ENCODE results near the gene SLC23A1.
A peak's percentile ranks its signal among the peaks of the same experiment; 100 is the strongest.
"Not testable (repeated sequence)": the region's sequence is repeated elsewhere in the genome, so short reads cannot be mapped to it uniquely, and the experiment has no call there.

The SLC23A1 gene

DNA sequence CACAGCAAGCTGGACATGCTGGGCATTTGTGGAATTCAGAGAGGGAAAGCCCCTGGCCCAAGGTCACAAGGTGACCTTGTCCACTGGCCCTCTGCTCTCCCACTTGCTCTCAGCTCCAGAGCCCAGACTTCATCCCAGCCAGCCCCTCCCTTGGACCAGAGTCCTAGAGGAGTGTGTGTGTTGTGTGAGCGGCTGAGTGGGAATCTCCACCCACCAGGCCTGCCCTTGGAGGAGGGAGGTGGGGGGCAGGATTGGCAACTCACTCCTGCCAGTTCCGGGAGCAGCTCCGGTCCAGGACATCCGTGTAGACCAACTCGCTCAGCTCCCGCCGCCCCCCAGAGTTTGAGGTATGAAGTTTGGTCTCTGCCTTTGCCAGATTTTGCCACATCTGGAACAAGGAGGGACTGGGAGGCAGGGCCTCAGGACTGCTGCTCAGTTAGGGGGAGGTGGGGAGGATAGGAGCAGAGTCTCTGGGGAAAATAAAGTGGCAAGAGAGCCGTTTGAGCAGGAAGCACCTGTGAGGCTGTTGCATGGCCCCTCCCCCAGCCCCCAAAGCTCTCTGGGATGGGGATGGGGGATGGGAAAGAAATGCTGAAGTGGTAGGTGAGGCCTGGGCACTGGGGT, 5.2 kb upstream of the SLC23A1 start:
- ATAC-seq, result no peak

DNA sequence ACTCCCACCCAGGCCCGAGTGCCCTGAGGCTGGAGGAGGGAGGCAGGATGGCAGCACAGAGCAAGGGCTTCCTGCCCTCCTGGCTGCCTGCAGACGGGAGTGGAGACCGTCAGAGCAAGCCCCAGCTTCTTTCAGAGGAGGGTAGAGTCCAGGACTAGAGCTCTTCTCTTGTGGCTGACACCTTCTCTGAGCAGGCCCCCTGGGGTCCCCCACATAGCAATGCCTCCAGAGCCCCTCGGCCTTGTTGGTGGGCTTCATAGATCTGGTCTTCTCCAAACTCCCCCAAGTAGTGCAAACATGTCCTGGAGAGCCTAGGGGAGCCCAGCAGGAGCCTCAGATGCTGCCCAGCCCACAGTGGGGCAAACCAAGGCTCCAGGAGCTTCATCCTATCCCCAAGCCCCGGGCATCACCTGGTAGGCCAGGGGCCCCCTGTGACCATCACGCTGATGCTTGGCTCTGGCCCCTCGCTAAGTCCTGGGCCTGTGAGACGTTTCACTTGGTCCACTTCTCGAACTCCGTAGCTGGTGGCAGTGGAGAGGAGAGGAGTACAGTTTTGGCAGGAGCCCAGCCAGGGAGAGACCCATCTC, 4.6 kb upstream of the SLC23A1 start:
- H3K9me3 Mint-ChIP-seq, result no peaks in the 10 kb centered on the region
- no peak overlapping the region for H3K27ac Mint-ChIP-seq
- H3K27me3 Mint-ChIP-seq, result no peaks in the 10 kb centered on the region
- ATAC-seq (no peak), DNase-seq (no peak)
- peak overlapping the region; percentile 92 for H3K4me3 Mint-ChIP-seq
- peaks cover 67% of the 10 kb centered on the region for H3K4me1 Mint-ChIP-seq
- H3K36me3 Mint-ChIP-seq (ENCODE audit: low read depth), result peaks cover 2% of the 10 kb centered on the region

More for the DNA sequence above, 5.2 kb upstream of the SLC23A1 start:
- Mint-ChIP-seq H3K9me3 (no peaks in the 10 kb centered on the region), H3K27me3 (no peaks in the 10 kb centered on the region), H3K36me3 (ENCODE audit: low read depth) (peaks cover 2% of the 10 kb centered on the region), H3K4me1 (peaks cover 70% of the 10 kb centered on the region), H3K27ac (no peak overlapping the region), H3K4me3 (peak overlapping the region; percentile 92)
- no peak for DNase-seq

DNA sequence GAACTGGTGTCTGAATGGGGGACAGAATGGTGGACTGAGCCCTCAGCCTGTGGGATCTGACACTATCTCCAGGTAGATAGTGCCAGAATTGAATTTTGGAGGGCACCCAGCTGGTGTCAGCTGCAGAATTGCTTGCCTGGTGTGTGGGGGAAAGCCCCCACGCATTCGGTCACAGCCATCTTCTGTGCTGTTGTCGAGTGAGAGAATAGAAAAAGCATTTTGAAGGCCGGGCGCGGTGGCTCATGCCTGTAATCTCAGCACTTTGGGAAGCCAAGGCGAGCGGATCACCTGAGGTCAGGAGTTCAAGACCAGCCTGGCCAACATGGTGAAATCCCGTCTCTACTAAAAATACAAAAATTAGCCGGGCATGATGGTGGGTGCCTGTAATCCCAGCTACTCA, 3.9 kb upstream of the SLC23A1 start:
- Mint-ChIP-seq H3K4me1 (peaks cover 71% of the 10 kb centered on the region), H3K27ac (peak overlapping the region; percentile 31)
- ATAC-seq; H3K9me3 Mint-ChIP-seq; H3K4me3 Mint-ChIP-seq; H3K27me3 Mint-ChIP-seq; H3K36me3 Mint-ChIP-seq (ENCODE audit: low read depth); DNase-seq: not testable (repeated sequence)

DNA sequence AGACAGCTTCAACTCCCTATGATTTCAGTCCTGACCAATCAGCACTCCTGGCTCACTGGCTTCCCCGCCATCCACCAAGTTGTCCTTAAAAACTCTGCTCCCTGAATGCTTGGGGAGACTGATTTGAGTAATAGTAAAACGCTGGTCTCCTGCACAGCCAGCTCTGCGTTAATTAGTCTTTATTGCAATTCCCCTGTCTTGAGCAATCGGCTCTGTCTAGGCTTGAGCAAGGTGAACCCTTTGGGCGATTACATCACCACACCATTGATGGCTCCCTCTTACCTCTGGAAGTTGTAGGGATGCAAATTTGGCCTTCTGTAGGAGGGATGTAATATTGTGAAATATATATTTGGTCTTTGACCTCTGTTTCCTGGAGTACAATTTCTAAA, 2.9 kb upstream of the SLC23A1 start:
- ATAC-seq (no peak), DNase-seq (no peak)
- H3K27me3 Mint-ChIP-seq, result no peaks in the 10 kb centered on the region
- H3K27ac Mint-ChIP-seq, result peak overlapping the region; percentile 31
- no peak overlapping the region for H3K4me3 Mint-ChIP-seq
- peaks cover 62% of the 10 kb centered on the region for H3K4me1 Mint-ChIP-seq
- no peaks in the 10 kb centered on the region for H3K9me3 Mint-ChIP-seq
- peaks cover 2% of the 10 kb centered on the region for H3K36me3 Mint-ChIP-seq (ENCODE audit: low read depth)

DNA sequence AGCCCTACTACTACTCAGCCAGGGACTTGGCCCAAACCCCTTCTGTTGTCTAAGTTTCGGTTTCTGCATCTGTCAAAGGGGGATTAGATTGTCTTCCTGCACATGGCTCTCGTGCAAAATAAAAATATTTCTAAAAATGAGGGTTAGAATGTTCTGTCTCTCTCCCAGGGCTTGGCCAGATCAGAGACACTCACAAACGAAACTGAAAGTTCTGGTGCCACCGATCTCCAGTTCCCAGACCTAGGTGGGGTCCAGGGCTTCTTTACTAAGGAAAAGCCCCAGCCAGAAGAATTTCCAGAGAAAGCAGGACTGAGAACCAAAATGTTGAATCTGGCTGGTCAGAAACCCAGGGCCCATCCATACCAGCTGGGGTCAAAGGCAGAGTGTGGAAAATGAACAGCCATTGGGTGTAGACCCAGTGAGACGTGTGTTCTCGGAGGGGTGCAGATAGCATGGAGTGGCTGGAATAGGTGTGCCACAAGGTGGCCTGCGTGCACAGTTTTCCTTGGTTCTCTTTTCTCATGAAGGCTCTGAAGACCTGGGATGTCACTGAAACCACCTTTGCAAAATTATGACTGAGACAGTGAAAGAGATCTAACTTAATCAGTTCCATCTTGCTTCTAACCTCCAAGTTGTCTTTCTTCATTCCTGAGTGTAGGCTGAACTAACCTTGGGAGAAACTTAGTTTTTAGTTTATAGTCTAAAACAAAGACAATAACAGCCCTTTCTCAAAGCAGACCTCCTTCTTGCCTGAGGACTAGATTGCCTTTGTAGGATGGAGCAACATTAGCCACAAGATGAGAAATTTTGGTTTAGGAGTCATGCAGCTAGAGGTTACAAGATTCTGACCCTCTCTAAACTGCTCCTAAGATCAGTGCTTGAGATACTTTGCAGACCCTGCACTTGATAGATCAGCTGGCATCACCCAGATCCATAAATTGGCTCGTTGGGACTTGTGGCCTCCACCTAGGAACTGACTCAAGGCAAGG, 2.3 kb upstream of the SLC23A1 start:
- Mint-ChIP-seq H3K4me3 (peak overlapping the region; percentile 54), H3K36me3 (ENCODE audit: low read depth) (peaks cover 2% of the 10 kb centered on the region), H3K27me3 (no peaks in the 10 kb centered on the region), H3K9me3 (no peaks in the 10 kb centered on the region), H3K27ac (peak overlapping the region; percentile 78), H3K4me1 (peaks cover 55% of the 10 kb centered on the region)
- no peak for ATAC-seq
- no peak for DNase-seq

DNA sequence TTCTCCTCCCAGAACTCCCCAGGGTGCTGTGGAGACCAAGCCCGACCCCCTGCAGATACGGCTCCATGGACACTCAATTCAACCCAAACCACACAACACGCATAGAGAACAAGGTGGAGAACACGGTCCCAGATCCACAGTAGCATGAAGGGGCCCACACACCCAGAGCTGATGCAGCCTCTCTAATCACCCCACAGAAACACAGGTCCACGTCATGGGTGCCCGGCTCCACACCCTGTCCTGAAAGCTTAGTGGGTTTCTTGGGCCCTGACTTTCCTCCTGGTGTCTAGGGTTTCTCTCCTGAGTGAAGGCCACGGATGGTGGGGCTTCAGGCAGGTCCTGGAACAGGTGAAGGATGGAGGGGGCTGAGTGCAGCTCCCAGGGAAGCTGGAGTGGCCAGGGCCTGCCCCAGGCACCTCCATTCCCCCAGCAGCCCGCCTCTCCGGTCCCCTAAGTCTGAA, 1.5 kb upstream of the SLC23A1 start:
- no peak overlapping the region for H3K4me3 Mint-ChIP-seq
- H3K27ac Mint-ChIP-seq, result peak overlapping the region; percentile 78
- DNase-seq (no peak), ATAC-seq (no peak)
- H3K27me3 Mint-ChIP-seq, result no peaks in the 10 kb centered on the region
- H3K9me3 Mint-ChIP-seq, result no peaks in the 10 kb centered on the region
- peaks cover 2% of the 10 kb centered on the region for H3K36me3 Mint-ChIP-seq (ENCODE audit: low read depth)
- H3K4me1 Mint-ChIP-seq, result peaks cover 48% of the 10 kb centered on the region

DNA sequence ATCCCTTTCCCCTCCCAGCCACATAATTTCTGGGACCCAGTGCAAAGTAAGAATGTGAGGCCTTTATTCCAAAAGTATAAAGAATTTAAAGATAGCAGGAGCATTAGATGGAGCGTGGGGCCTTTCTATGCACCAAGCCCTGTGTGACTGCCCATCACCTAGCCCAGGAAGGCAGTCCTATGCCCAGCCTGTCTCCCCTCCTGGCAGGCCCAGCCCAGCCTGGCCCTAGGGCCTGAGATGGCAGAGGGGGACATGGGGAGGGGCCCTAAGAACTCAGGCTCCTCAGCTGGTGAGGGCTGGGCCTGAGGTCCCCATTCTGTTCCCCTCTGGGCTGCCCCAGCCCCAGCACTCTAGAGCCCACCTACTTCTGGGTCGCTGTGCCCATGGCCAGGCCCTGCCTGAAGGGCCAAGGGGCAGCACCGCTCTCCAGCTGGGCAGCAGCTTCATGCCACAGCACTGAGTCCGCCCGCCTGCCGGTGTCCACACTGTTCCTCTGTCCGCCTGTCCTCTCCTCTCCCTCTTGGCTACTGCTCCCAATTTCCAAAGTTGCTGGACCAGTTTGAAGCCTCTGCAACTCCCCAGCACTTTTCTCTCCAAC, 995 bp upstream of the SLC23A1 start:
- DNase-seq (no peak), ATAC-seq (no peak)
- H3K27me3 Mint-ChIP-seq, result no peaks in the 10 kb centered on the region
- no peaks in the 10 kb centered on the region for H3K9me3 Mint-ChIP-seq
- H3K4me3 Mint-ChIP-seq, result no peak overlapping the region
- peak overlapping the region; percentile 78 for H3K27ac Mint-ChIP-seq
- H3K36me3 Mint-ChIP-seq (ENCODE audit: low read depth), result peaks cover 2% of the 10 kb centered on the region
- H3K4me1 Mint-ChIP-seq, result peaks cover 42% of the 10 kb centered on the region

DNA sequence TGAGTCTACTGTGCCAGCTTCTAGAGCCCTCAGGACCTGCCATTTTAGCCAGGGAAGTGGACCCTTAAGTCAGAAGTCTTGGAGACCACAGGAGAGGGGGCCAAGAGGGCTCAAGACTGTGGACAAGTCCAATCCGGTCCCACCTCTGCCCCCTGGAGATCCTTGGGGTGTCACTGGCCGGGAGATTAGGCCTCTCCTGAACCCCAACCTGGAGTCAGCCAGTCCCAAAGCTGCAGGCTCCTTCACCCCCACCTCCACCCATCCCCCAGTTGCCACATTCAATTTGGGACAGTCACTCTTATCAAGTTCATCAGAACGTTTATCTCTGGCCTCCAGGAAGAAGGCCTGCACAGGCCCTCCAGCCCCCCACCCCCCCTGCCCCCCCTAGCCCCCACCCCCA, 290 bp downstream of the SLC23A1 start:
- no peak overlapping the region for H3K4me3 Mint-ChIP-seq
- H3K27me3 Mint-ChIP-seq, result no peaks in the 10 kb centered on the region
- ATAC-seq, result no peak
- H3K9me3 Mint-ChIP-seq, result no peaks in the 10 kb centered on the region
- no peak for DNase-seq
- no peak overlapping the region for H3K27ac Mint-ChIP-seq
- peaks cover 2% of the 10 kb centered on the region for H3K36me3 Mint-ChIP-seq (ENCODE audit: low read depth)
- peaks cover 33% of the 10 kb centered on the region for H3K4me1 Mint-ChIP-seq

DNA sequence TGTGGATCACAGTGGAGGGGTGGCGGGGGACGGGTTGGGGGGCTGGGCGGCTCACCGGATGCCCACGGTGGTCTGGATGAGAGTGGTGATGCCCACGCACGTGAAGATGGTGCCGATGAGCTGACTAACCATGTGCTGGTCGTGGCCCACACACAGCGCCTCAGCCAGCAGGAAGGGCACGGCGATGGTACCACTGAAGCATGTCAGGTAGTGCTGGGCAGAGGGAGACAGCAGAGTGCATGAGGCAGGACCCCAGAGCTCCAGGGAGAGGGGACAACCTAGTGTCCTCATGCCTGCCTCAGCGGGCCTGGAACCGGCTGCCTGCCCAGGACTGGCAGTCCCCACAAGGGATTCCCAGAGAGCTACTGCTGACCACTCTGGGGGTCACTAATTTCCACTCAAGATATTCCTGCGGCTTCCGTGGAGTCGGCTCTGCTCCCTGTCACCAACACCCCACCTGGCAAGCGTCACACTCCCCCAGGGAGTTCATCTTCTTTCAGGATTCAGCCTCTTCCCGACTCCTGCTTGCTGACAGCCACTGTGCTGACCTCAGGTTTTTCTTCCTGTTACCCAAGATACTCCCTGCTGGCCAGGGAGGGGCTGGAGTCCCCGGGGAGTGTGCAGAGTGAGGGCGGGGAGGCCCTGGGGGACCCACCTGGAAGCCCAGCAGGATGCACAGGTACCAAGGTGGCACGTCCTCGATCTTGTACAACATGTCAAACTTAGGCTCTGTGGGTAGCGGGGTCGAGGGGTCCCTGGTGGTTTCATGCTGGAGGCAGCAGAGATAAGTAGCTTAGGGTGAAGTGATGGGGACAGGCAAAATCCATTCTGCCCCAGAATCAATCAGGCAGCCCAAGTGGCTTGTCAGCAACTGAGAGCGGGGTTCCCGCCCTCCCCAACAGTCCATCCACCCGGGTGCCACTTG, 998 bp downstream of the SLC23A1 start:
- no peak overlapping the region for H3K4me3 Mint-ChIP-seq
- H3K9me3 Mint-ChIP-seq, result no peaks in the 10 kb centered on the region

DNA sequence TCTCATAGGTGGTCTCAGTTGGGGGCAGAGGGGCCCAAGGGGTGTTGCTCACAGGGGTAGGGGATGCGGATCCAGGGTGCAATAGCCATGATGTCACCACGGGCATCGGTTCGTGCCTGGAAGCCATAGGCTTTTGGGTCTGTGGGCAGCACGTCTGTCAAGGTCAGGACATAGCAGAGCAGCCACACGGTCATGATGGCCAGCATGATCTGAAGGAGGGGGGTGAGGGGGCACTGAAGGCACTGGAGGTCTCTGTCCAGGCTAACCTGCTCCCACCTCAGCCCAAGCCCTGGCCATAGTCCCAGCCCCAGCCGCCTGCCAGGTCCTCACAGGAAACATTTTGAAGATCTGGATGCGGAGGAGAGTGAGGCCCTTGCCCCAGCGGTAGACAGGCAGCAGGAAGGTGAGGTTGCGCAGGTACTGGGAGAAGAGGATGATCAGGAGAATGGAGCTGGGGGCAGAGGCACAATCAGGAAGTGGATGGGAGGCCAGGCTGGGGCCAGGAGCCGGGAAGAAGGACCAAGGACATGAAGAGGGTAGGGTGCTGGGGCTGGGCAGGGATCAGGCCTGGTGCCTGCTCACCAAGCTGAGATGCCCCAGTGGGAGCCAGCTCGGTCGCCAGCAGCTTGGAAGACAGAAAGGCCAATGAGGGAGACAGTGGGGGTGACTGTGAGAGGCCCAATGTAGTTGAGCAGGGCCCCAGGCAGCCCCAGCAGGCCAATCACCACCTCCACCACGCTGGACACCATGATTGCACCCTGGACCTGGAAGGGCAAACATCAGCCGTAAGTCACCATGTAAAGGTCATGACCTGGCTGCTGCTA, 3.3 kb downstream of the SLC23A1 start:
- H3K4me1 Mint-ChIP-seq, result peaks cover 12% of the 10 kb centered on the region
- DNase-seq (no peak), ATAC-seq (no peak)
- no peaks in the 10 kb centered on the region for H3K9me3 Mint-ChIP-seq
- H3K36me3 Mint-ChIP-seq (ENCODE audit: low read depth), result no peaks in the 10 kb centered on the region
- no peaks in the 10 kb centered on the region for H3K27me3 Mint-ChIP-seq
- H3K27ac Mint-ChIP-seq, result no peak overlapping the region
- H3K4me3 Mint-ChIP-seq, result no peak overlapping the region

More for the DNA sequence above, 998 bp downstream of the SLC23A1 start:
- DNase-seq, result no peak
- Mint-ChIP-seq H3K4me1 (peaks cover 31% of the 10 kb centered on the region), H3K27ac (no peak overlapping the region), H3K27me3 (no peaks in the 10 kb centered on the region), H3K36me3 (ENCODE audit: low read depth) (peaks cover 2% of the 10 kb centered on the region)
- ATAC-seq, result no peak

DNA sequence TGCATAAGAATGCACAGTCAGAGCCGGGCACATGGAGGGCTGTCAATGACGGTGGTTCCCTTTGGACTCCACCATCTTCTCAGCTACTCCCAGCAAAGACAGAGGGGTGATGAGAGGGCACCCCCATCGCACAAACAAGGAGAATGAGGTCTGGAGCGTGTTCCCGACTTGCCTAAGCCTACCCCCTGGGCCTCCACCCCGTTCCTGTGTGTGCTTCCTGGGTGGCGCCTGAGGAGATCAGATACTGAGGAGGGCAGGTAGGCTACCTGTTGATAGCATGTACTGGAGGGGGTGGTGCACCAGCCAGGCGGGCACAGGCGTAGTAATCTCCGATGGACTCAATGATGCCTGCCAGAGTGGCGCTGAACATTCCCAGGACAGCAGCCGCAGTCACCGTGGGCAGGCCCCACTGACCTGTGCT, 4.1 kb downstream of the SLC23A1 start:
- DNase-seq (no peak), ATAC-seq (no peak)
- Mint-ChIP-seq H3K4me3 (no peak overlapping the region), H3K27ac (no peak overlapping the region), H3K9me3 (no peaks in the 10 kb centered on the region), H3K4me1 (peaks cover 5% of the 10 kb centered on the region), H3K27me3 (no peaks in the 10 kb centered on the region), H3K36me3 (ENCODE audit: low read depth) (no peaks in the 10 kb centered on the region)

DNA sequence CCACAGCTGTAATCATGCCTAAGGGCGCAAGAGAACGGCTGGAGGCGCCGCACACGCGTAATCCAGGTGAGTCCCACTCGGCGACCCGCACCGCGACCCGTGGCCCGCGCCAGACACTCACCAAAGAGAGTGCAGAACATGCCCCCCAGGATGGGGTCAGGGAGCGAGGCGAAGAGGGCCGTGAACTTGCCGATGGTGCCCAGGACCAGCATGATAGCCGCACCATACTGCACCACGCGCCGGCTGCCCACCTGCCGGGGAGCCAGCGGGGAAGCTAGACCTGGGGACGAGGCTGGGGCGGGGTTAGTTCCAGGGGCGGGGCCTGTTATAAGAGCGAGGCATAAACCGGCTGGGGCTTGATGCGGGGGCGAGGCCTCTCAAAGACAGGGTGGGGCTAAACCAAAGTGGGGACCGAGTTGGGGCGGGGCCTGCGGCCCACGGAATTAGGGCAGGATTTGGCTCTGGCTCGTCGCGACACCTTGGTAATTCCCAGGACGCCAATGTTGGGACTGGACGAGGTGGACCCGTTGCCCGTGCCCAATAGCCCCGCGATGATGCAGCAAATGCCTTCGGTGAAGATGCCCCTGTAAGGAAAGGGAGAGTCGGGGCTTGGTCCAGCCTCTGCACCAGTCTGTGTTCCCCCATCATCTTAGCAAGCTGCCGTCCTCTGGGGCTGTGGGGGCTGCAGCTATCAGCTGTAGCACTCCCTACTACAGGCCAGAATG, 4.8 kb downstream of the SLC23A1 start:
- Mint-ChIP-seq H3K36me3 (ENCODE audit: low read depth) (no peaks in the 10 kb centered on the region), H3K27ac (no peak overlapping the region), H3K9me3 (no peaks in the 10 kb centered on the region), H3K27me3 (no peaks in the 10 kb centered on the region), H3K4me3 (no peak overlapping the region), H3K4me1 (peaks cover 3% of the 10 kb centered on the region)
- ATAC-seq (no peak), DNase-seq (no peak)

Measured in activated naive CD8-positive, alpha-beta T cell treated with anti-CD3 and anti-CD28 coated beads, Interleukin-2, amount 50 U/mL, for 24 hours (primary cell).